ENCODE results near the gene COX6B2.

The COX6B2 gene

DNA sequence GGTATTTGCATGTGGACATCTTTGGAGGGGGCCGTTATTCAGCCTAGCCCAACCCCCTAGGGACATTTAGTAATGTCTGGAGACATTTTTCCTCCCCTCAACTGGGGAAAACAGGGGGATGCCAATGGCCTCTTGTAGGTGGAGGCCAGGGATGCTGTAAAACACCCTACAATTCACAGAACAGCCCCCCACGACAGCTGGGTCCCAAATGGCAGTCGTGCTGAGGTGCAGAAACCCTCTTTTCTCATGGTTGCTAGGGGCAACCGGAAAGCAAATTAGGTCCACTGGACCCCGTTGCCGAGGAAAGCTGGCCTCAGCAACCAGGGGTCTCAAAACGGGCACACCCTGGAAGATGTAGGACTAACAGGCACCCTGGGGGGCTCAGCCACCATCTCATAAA is 44.0 kb downstream of the COX6B2 start:
- TF ChIP-seq, protein P1, sequence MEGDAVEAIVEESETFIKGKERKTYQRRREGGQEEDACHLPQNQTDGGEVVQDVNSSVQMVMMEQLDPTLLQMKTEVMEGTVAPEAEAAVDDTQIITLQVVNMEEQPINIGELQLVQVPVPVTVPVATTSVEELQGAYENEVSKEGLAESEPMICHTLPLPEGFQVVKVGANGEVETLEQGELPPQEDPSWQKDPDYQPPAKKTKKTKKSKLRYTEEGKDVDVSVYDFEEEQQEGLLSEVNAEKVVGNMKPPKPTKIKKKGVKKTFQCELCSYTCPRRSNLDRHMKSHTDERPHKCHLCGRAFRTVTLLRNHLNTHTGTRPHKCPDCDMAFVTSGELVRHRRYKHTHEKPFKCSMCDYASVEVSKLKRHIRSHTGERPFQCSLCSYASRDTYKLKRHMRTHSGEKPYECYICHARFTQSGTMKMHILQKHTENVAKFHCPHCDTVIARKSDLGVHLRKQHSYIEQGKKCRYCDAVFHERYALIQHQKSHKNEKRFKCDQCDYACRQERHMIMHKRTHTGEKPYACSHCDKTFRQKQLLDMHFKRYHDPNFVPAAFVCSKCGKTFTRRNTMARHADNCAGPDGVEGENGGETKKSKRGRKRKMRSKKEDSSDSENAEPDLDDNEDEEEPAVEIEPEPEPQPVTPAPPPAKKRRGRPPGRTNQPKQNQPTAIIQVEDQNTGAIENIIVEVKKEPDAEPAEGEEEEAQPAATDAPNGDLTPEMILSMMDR (IDR thresholded peaks at IDR 0.05; ENCODE audit: low read depth, low read length), result no peak
- DNase-seq (ENCODE audit: extremely low read depth, low read depth), result no peak

DNA sequence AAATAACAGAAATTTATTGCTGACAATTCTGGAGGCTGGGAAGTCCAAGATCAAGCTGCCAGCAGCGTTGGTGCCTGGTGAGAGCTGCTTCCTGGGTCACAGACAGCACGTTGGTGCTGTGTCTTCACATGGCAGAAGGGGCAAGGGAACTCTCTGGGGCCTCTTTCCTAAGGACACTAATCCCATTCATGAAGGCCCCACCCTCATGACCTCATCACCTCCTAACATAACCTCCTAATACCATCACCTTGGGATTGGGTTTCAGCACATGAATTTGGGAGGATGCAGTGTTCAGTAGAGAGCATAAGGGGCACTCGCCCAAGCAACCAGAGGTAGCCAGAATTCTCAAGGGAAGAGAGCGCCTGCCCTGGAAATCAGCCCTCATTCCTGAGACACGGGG is 45.1 kb downstream of the COX6B2 start:
- DNase-seq (ENCODE audit: extremely low read depth, low read depth), result no peak
- TF ChIP-seq, protein P1 (IDR thresholded peaks at IDR 0.05; ENCODE audit: low read depth, low read length), result no peak

DNA sequence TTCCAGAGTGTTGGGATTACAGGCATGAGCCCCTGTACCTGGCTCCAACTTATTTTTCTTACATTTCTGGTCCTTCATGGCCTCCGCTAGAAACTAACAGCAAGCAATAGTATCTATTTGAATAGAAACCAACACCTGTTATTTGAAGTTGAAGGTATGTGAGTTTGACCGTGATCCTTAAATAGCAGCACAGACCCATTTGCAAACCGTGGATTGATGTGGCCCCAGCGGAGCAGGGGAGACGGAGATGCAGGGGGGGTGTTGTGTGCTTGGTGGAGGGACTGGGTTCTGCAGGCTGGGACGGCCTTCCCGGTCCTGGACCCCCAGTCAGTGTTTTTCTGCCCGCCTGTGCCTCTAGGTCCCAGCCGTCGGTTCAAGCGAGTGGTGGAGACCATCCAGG is 46.2 kb downstream of the COX6B2 start:
- no peak for DNase-seq (ENCODE audit: extremely low read depth, low read depth)
- TF ChIP-seq, protein P1 (IDR thresholded peaks at IDR 0.05; ENCODE audit: low read depth, low read length), result no peak

DNA sequence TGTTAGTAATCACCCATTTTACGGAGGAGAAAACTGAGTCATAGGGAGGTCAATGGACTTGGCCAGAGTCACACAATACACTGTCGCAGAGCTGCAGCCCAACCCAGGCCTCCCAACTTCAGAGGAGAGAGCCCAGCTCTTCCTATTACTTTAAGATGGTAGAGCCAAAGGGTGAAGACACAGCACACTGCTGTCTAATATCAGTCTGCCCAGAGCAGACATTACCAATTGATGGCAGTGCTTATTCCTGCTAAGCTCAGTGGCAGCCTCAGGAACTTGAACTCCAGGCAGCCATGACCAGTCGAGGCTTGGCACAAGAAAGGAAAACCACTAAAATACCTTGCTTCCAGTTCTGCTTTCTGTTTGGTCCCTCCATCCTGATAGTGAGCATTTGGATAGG is 47.8 kb downstream of the COX6B2 start:
- DNase-seq (ENCODE audit: extremely low read depth, low read depth), result no peak
- TF ChIP-seq, protein P1 (IDR thresholded peaks at IDR 0.05; ENCODE audit: low read depth, low read length), result no peak

DNA sequence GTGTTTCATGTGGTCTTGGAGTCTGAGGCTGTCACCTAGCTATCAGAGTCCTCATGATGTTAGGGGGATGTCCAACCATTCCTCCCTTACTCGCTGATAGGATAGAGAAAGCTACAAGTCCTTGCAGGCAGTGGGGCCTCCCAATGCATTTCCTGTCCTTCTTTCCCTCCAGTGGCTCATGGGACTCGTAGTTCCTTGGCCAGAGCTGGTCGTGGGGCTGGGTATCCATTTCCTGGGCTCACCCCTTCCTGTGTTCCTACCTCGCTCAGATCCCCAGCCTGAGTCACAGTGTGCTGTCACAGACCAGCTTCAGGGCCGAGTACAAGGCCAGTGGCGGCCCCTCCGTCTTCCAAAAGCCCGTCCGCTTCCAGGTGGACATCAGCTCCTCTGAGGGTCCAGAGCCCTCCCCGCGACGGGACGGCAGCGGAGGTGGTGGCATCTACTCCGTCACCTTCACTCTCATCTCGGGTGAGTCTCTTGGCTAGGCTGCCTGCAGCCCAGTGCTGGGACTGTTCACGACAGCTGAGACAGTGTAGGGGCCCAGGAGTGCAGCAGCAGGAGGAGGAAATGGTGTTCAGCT is 48.4 kb downstream of the COX6B2 start:
- TF ChIP-seq, protein P1 (IDR thresholded peaks at IDR 0.05; ENCODE audit: low read depth, low read length), result no peak
- DNase-seq (ENCODE audit: extremely low read depth, low read depth), result no peak

DNA sequence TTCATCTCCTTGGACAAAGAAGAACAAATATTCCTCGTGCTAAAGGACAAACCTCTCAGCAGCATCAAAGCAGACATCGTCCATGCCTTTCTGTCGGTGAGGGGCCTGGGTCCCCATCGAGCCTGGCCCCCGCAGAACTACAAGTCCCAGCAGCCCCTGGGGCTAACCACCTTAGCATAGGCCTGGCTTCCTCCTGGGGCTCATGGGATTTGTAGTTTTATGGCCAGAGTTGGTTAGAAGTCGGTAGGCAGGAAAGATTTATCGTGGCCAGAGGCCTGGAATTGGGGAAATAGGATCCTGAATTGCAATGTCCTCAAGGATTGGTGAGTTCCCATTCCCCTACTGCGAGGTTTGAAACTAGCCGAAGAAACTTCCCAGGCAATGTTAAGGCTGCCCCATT is 49.0 kb downstream of the COX6B2 start:
- TF ChIP-seq, protein P1 (IDR thresholded peaks at IDR 0.05; ENCODE audit: low read depth, low read length), result no peak

DNA sequence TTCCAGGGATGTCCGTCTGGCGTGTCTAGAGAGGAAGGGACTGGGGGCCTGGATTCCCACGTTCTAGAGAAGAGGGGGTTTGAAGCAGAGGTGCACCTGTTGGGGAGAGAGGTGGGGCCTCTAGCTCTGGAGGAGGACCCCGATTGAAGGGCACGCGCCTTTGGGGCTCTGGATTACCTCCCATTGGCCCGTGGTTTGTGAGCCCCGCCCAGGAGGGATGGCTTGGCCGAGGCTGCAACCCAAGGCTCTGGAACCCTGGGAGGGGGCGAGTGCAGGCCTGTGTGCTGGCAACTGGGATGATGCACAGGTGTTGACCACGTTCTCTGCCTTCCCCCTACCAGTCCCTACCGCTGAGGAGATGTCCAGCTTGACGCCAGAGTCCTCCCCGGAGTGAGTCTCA is 49.5 kb downstream of the COX6B2 start:
- DNase-seq (ENCODE audit: extremely low read depth, low read depth), result no peak

More for the DNA sequence above, 49.0 kb downstream of the COX6B2 start:
- no peak for DNase-seq (ENCODE audit: extremely low read depth, low read depth)

More for the DNA sequence above, 49.5 kb downstream of the COX6B2 start:
- TF ChIP-seq, protein P1 (IDR thresholded peaks at IDR 0.05; ENCODE audit: low read depth, low read length), result no peak

All from AG09319 (cell line).